Measurements from ENCODE around the gene STK10.
A peak's percentile ranks its signal among the peaks of the same experiment; 100 is the strongest.
"Not testable (repeated sequence)": the region's sequence is repeated elsewhere in the genome, so short reads cannot be mapped to it uniquely, and the experiment has no call there.

The STK10 gene

DNA sequence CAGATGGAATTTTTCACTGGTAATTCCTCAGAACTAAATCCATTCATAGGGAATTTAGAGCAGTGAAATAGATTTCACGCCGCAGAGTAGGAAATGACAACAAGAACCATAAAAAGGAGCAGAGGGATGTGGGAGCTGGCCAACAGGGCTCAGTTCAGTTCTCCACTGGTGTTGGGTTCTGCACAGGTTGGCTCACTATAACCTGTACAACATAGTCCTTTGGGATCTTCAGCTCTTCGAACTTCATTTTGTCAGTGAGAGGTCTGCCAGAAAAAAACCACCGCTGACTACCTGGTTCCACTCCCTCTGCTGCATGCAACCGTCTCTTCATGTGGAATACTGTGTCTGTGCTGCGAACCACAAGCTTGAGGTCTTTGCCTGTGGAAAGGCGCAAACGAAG lies 23.7 kb upstream of the STK10 start:
- H3K9me3 ChIP-seq (ENCODE audit: control insufficient read depth in 1 of 2, low read length in 2 of 2) = no peaks in the 10 kb centered on the region
- peaks cover 13 to 17% of the 10 kb centered on the region in 2 donors for H3K36me3 ChIP-seq (ENCODE audit: control insufficient read depth in 1 of 2, insufficient read depth in 2 of 2, low read length in 2 of 2)
- no peaks in the 10 kb centered on the region for H3K27me3 ChIP-seq (ENCODE audit: low read depth, low read length)
- H3K4me1 ChIP-seq (ENCODE audit: control insufficient read depth in 1 of 2, insufficient read depth in 2 of 2, low read length in 2 of 2) = no peaks in the 10 kb centered on the region
- no peak overlapping the region for H3K4me3 ChIP-seq (ENCODE audit: low read depth in 1 of 2, low read length in 2 of 2)
- H3K27ac ChIP-seq (ENCODE audit: low read length) = no peak overlapping the region

DNA sequence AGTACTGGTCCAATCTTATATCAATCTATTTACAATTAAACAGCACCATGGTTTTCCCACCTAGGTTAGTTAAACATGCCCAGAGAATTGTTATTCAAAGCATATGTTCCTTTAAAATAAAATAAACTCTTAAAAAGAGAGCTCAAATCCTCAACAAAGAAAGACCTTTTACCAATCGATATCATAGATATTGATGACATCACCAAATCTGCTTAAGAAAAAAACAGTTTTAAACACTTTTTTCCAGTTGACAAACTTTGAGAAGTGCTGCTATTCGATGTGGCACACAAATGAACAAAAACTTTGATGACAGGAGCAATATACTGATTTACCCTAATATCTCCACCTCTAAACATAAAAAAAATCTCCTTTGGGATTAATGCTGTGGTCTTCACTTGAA lies 21.7 kb upstream of the STK10 start:
- Histone ChIP-seq H3K4me1 (ENCODE audit: control insufficient read depth in 1 of 2, insufficient read depth in 2 of 2, low read length in 2 of 2) (no peaks in the 10 kb centered on the region), H3K27me3 (ENCODE audit: low read depth, low read length) (no peaks in the 10 kb centered on the region), H3K4me3 (ENCODE audit: low read depth in 1 of 2, low read length in 2 of 2) (no peak overlapping the region), H3K27ac (ENCODE audit: low read length) (no peak overlapping the region), H3K36me3 (ENCODE audit: control insufficient read depth in 1 of 2, insufficient read depth in 2 of 2, low read length in 2 of 2) (peaks cover 13 to 17% of the 10 kb centered on the region in 2 donors), H3K9me3 (ENCODE audit: control insufficient read depth in 1 of 2, low read length in 2 of 2) (no peaks in the 10 kb centered on the region)

DNA sequence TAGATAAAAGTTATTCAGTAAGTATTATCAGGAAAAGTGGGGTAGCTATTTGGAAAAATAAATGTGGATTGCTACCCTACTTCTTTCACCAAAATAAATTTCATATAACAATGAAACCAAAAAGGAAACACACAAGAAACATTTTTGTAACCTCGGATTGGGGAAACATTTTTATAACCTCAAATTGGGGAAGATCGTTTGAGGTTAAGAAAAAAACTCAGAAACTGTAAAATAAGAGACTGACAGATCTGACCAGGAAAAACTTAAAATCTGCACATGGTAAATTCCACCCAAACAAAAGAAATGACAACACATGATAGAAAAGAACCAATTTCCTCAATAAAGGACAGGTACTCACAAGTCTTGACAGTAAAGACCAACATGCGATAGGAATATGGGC lies 19.5 kb upstream of the STK10 start:
- Histone ChIP-seq H3K9me3 (ENCODE audit: control insufficient read depth in 1 of 2, low read length in 2 of 2) (no peaks in the 10 kb centered on the region), H3K4me1 (ENCODE audit: control insufficient read depth in 1 of 2, insufficient read depth in 2 of 2, low read length in 2 of 2) (no peaks in the 10 kb centered on the region), H3K27ac (ENCODE audit: low read length) (no peak overlapping the region), H3K27me3 (ENCODE audit: low read depth, low read length) (no peaks in the 10 kb centered on the region), H3K4me3 (ENCODE audit: low read depth in 1 of 2, low read length in 2 of 2) (no peak overlapping the region), H3K36me3 (ENCODE audit: control insufficient read depth in 1 of 2, insufficient read depth in 2 of 2, low read length in 2 of 2) (peaks cover 13 to 17% of the 10 kb centered on the region in 2 donors)

DNA sequence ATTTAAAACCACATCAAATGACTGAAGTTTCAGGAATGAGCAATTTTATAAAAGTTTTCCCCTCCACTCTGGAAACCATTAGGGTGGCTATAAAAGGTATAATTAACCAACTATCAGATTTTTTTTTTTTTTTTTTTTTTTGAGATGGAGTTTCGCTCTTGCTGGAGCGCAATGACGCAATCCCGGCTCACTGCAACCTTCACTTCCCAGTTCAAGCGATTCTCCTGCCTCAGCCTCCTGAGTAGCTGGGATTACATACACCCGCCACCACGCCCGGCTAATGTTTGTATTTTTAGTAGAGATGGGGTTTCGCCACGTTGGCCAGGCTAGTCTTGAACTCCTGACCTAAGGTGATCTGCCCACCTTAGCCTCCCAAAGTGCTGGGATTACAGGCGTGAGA lies 18.0 kb upstream of the STK10 start:
- H3K36me3 ChIP-seq (ENCODE audit: control insufficient read depth in 1 of 2, insufficient read depth in 2 of 2, low read length in 2 of 2); H3K4me1 ChIP-seq (ENCODE audit: control insufficient read depth in 1 of 2, insufficient read depth in 2 of 2, low read length in 2 of 2); H3K27me3 ChIP-seq (ENCODE audit: low read depth, low read length); H3K27ac ChIP-seq (ENCODE audit: low read length); H3K9me3 ChIP-seq (ENCODE audit: control insufficient read depth in 1 of 2, low read length in 2 of 2); H3K4me3 ChIP-seq (ENCODE audit: low read depth in 1 of 2, low read length in 2 of 2): not testable (repeated sequence)

DNA sequence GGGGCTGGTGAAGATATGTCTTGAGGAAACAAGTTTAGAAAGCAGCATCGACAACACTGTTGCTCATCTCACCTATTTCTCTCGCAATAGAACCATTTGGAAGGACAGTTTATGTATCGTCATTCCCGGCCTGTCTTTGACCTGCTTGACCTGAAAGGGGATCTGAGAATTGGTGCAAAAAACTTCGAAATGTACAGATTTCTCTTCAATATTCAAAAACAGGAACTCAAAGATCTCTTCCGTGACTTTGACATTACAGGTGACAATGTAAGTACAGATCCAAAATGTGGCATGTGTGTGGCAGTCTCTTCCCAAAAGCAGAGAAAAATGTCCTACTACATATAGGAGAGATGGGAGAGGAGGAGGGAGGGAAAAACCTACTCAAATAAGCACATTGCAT lies 12.5 kb upstream of the STK10 start:
- H3K36me3 ChIP-seq (ENCODE audit: control insufficient read depth in 1 of 2, insufficient read depth in 2 of 2, low read length in 2 of 2) = no peaks in the 10 kb centered on the region
- no peaks in the 10 kb centered on the region for H3K9me3 ChIP-seq (ENCODE audit: control insufficient read depth in 1 of 2, low read length in 2 of 2)
- no peak overlapping the region for H3K4me3 ChIP-seq (ENCODE audit: low read depth in 1 of 2, low read length in 2 of 2)
- H3K27me3 ChIP-seq (ENCODE audit: low read depth, low read length) = no peaks in the 10 kb centered on the region
- no peak overlapping the region for H3K27ac ChIP-seq (ENCODE audit: low read length)
- no peaks in the 10 kb centered on the region for H3K4me1 ChIP-seq (ENCODE audit: control insufficient read depth in 1 of 2, insufficient read depth in 2 of 2, low read length in 2 of 2)

DNA sequence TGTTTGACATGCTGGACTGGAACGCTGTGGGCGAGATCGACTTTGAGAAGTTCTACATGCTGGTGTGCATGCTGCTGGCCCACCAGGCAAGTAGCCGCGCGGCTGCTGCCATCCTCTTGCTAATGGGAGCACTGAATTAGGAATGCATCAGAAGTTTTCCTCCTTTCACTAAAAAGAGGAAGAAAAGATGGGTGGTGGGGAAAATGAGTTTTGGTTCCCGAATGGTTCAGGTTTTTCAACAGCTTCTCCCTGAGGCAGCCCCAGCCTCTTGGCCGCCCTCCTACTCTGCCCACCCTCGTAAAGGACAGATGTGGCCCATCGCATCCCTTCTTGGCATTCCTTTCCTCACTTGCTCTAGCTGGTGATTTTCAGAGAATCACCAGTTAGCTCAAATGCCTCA lies 11.4 kb upstream of the STK10 start:
- H3K9me3 ChIP-seq (ENCODE audit: control insufficient read depth in 1 of 2, low read length in 2 of 2) = no peaks in the 10 kb centered on the region
- H3K4me1 ChIP-seq (ENCODE audit: control insufficient read depth in 1 of 2, insufficient read depth in 2 of 2, low read length in 2 of 2) = no peaks in the 10 kb centered on the region
- no peaks in the 10 kb centered on the region for H3K27me3 ChIP-seq (ENCODE audit: low read depth, low read length)
- no peak overlapping the region for H3K27ac ChIP-seq (ENCODE audit: low read length)
- H3K4me3 ChIP-seq (ENCODE audit: low read depth in 1 of 2, low read length in 2 of 2) = no peak overlapping the region
- H3K36me3 ChIP-seq (ENCODE audit: control insufficient read depth in 1 of 2, insufficient read depth in 2 of 2, low read length in 2 of 2) = no peaks in the 10 kb centered on the region

DNA sequence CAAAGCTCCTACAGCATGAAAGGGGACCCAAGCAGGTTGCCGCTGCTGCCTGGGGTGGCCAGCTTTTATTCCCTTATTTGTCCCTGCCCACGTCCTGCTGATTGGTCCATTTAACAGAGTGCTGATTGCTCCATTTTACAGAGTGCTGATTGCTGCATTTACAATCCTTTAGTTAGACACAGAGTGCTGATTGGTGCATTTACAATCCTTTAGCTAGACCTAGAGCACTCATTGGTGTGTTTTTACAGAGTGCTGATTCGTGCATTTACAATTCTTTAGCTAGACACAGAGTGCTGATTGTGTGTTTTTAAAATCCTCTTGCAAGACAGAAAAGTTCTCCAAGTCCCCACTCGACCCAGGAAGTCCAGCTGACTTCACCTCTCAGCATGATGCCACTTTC lies 9.8 kb upstream of the STK10 start:
- not testable (repeated sequence) for H3K4me1 ChIP-seq (ENCODE audit: control insufficient read depth in 1 of 2, insufficient read depth in 2 of 2, low read length in 2 of 2); H3K4me3 ChIP-seq (ENCODE audit: low read depth in 1 of 2, low read length in 2 of 2); H3K27me3 ChIP-seq (ENCODE audit: low read depth, low read length); H3K27ac ChIP-seq (ENCODE audit: low read length); H3K36me3 ChIP-seq (ENCODE audit: control insufficient read depth in 1 of 2, insufficient read depth in 2 of 2, low read length in 2 of 2); H3K9me3 ChIP-seq (ENCODE audit: control insufficient read depth in 1 of 2, low read length in 2 of 2)

DNA sequence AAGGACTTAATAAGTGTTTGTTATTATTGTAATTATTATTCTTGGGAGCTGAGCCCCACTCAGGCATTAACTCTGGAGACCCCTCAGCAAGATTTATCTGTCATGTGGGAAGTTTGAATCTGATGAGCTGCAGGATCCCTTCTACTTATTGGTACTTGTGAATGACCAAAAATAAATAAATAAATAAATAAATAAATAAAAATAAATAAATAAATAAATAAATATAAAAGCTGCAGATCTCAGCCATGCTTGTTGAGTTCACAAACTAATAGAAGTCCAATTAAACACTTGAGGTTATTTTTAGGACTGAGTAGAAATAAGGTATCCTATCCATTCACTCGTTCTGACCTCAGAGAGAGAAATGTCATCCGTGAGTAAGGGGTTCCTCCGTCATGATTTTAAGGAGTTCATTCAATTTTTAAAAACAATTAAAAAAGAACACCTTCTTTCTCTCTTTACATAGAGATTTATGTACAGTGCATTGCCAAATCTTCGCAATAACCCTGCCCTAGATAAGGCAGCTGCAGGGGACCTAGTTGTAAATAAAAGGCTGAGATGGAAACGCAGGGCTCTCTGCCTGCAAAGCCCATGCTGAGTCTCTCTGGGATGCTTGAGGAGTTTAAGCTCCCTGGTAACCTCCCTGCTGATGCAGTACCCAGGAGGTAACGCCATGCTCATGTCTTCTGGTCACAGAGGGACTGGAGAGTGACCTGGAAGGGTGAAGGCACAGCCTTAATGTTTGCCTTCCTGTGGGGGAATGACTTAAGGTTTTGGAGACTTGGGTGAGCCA lies 7.2 kb upstream of the STK10 start:
- H3K36me3 ChIP-seq (ENCODE audit: control insufficient read depth in 1 of 2, insufficient read depth in 2 of 2, low read length in 2 of 2) = no peaks in the 10 kb centered on the region
- no peaks in the 10 kb centered on the region for H3K9me3 ChIP-seq (ENCODE audit: control insufficient read depth in 1 of 2, low read length in 2 of 2)
- no peaks in the 10 kb centered on the region for H3K4me1 ChIP-seq (ENCODE audit: control insufficient read depth in 1 of 2, insufficient read depth in 2 of 2, low read length in 2 of 2)
- H3K27ac ChIP-seq (ENCODE audit: low read length) = no peak overlapping the region
- no peak overlapping the region for H3K4me3 ChIP-seq (ENCODE audit: low read depth in 1 of 2, low read length in 2 of 2)
- H3K27me3 ChIP-seq (ENCODE audit: low read depth, low read length) = no peaks in the 10 kb centered on the region

DNA sequence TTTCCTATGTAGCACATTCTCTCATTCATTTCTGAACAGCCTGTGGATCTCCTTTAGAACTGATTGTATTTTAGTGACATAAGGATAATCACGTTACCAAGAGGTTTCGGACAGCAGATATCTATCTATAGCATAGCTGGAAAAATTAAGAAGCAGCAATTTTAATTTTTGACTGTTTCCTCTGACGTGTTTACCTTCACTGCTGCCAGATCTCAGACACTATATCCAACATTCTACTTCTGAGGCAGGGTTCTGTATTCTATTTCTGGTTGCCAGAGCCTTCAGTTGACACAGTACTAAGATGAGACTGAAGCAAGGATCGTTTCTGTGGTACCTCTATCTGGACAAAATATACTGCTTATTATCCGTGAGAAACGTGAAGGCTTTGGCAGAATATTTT lies 5.8 kb upstream of the STK10 start, which contains the start of gene EFCAB9:
Gene EFCAB9 (plus strand): TSS at position 301 of the 400 bp plus-strand sequence. CDS start 1 bp downstream, at position 302.
- H3K9me3 ChIP-seq (ENCODE audit: control insufficient read depth in 1 of 2, low read length in 2 of 2) = no peaks in the 10 kb centered on the region
- H3K36me3 ChIP-seq (ENCODE audit: control insufficient read depth in 1 of 2, insufficient read depth in 2 of 2, low read length in 2 of 2) = no peaks in the 10 kb centered on the region
- H3K4me3 ChIP-seq (ENCODE audit: low read depth in 1 of 2, low read length in 2 of 2) = no peak within 1 kb of the TSS
- no peaks in the 10 kb centered on the region for H3K4me1 ChIP-seq (ENCODE audit: control insufficient read depth in 1 of 2, insufficient read depth in 2 of 2, low read length in 2 of 2)
- no peak within 1 kb of the TSS for H3K27ac ChIP-seq (ENCODE audit: low read length)
- H3K27me3 ChIP-seq (ENCODE audit: low read depth, low read length) = no peaks in the 10 kb centered on the region

DNA sequence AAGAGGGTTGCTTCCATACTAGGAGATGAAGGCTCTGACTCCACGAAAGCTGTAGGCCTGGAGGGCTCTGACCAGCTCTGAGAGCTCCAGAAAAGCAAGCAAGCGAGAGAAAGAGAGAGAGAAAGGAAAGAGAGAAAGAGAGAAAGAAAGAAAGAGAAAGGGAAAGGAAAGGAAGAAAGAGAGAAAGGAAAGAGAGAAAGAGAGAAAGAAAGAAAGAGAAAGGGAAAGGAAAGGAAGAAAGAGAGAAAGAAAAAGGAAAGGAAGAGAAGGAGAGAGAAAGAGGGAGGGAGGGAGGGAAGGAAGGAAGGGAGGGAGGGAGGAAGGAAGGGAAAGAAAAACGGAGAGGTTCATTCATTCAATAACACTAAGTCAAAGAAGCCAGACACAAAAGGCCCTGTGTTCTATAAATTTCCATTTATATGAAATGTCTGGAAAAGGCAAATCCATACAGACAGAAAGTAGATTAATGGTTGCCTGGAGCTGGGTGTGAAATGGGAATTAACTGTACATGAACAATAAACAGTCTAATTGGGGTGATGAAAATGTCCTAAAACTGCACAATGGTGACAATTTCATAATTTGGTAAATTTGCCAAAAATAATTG lies 1.8 kb upstream of the STK10 start:
- Histone ChIP-seq H3K27me3 (ENCODE audit: low read depth, low read length) (no peaks in the 10 kb centered on the region), H3K9me3 (ENCODE audit: control insufficient read depth in 1 of 2, low read length in 2 of 2) (no peaks in the 10 kb centered on the region), H3K4me1 (ENCODE audit: control insufficient read depth in 1 of 2, insufficient read depth in 2 of 2, low read length in 2 of 2) (peaks cover 5 to 14% of the 10 kb centered on the region in 2 donors), H3K4me3 (ENCODE audit: low read depth in 1 of 2, low read length in 2 of 2) (no peak overlapping the region), H3K36me3 (ENCODE audit: control insufficient read depth in 1 of 2, insufficient read depth in 2 of 2, low read length in 2 of 2) (no peaks in the 10 kb centered on the region), H3K27ac (ENCODE audit: low read length) (no peak overlapping the region)

DNA sequence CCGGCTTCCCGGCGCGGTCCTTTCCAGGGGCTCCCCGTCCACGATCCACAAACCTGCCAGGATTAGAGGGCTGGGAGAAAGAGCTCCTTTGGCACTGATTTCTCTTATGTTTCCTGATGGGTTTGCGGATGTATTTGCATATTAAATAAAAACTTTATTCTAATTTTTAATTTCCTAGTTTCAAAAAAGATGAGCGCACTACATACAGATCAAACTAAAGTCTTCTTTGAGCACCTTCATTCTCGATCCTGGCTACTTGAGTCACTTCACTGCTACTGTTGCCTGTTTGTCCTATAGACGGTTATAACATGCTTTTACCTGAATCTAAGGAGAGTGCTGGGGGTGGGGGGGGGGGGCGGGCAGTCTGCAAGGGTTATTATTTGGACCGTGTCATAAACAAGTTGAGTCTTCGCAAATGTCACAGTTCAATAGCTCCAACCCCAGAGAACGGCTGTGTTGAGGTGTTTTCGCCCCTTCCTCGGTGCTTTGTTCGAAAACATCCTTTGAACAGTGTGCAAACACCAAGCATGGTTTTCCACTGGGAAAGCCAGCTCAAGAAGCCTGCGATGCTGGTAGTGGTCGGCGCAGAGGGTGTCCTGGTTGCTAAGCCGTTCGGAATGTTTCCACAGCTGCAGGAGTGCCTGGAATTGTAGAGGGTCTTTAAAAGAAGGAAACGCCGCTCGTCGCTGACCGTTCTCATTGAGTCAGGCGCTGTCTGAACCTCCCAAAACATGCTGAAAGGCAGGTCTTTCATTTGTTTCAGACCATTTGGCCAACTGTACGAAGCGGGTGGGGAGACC lies 1.1 kb upstream of the STK10 start:
- H3K27me3 ChIP-seq (ENCODE audit: low read depth, low read length) = no peaks in the 10 kb centered on the region
- H3K36me3 ChIP-seq (ENCODE audit: control insufficient read depth in 1 of 2, insufficient read depth in 2 of 2, low read length in 2 of 2) = no peaks in the 10 kb centered on the region
- H3K9me3 ChIP-seq (ENCODE audit: control insufficient read depth in 1 of 2, low read length in 2 of 2) = no peaks in the 10 kb centered on the region
- H3K4me3 ChIP-seq (ENCODE audit: low read depth in 1 of 2, low read length in 2 of 2) = peak overlapping the region in 1 of 2 donors; percentile 93
- peaks cover 5 to 14% of the 10 kb centered on the region in 2 donors for H3K4me1 ChIP-seq (ENCODE audit: control insufficient read depth in 1 of 2, insufficient read depth in 2 of 2, low read length in 2 of 2)
- no peak overlapping the region for H3K27ac ChIP-seq (ENCODE audit: low read length)

Measured in muscle layer of duodenum (tissue), 2 donors.